Heart right ventricle (tissue), 16 donors: ENCODE data around the gene CRYM. TPM values are rescaled to one million over a fixed set of nuclear protein-coding genes. Genes with fewer than 3 reads are reported as not detected.

ENCODE experiments used
- ATAC-seq, 8 donors: fragments of 200-7000 bp; cut with Tn5 transposase; one replicate each; pipeline ENCODE4 v1.9.1; 2020; ENCODE audit warnings: mild to moderate bottlenecking in 8 of 8, moderate library complexity in 8 of 8, moderate number of reproducible peaks in 1 of 8
- DNase-seq, 2 donors: peaks; one replicate each; pipeline ENCODE4 v3.0.0-alpha.2; 2020
- H3K27ac ChIP-seq, 10 donors: fragments of 200-600 bp; sonication (generic) in 2 of 10; one replicate each; pipeline versions ENCODE4 v1.5.0 to v1.8.0; 2020 to 2022; ENCODE audit warnings: mild to moderate bottlenecking in 3 of 10
- H3K27me3 ChIP-seq, 7 donors: fragments of 200-600 bp; one replicate each; pipeline ENCODE4 v1.8.0; 2021 to 2022; ENCODE audit warnings: mild to moderate bottlenecking in 2 of 7
- H3K36me3 ChIP-seq, 9 donors: fragments of 200-600 bp; sonication (generic) in 1 of 9; one replicate each; pipeline versions ENCODE4 v1.5.0 to v1.8.0; 2020 to 2022; ENCODE audit warnings: mild to moderate bottlenecking in 2 of 9
- H3K4me1 ChIP-seq, 9 donors: fragments of 200-600 bp; sonication (generic) in 1 of 9; one replicate each; pipeline versions ENCODE4 v1.5.0 to v1.8.0; 2020 to 2022; ENCODE audit warnings: mild to moderate bottlenecking in 4 of 9
- H3K4me3 ChIP-seq, 10 donors: fragments of 200-600 bp; sonication (generic) in 2 of 10; one replicate each; pipeline versions ENCODE4 v1.5.0 to v1.8.0; 2020 to 2022; ENCODE audit warnings: mild to moderate bottlenecking in 7 of 10, moderate library complexity in 2 of 10
- H3K9me3 ChIP-seq, 11 donors: fragments of 200-600 bp in 10 of 11; sonication (generic) in 2 of 11; one replicate each; pipeline versions ENCODE4 v1.5.0 to v1.8.0; 2013 to 2022; ENCODE audit warnings: mild to moderate bottlenecking in 2 of 11, control low read depth in 1 of 11, moderate library complexity in 1 of 11
- WGBS, 2 donors: extraction: QIAGEN DNeasy Blood & Tissue Kit; methylation state at CpG; one replicate each; pipeline ENCODE4 v1.1.7; 2013; ENCODE audit warnings: inconsistent platforms in 1 of 2; 5-methylcytosine and 5-hydroxymethylcytosine counted together
- intact Hi-C, 10 donors: fragments of 100-400 bp; cut with DNase I; formaldehyde crosslinking; loops; one replicate each; pipeline versions ENCODE4 v1.11.1 to v1.14.2; 2022
- polyA plus RNA-seq, 2 donors: library from polyadenylated mRNA; stranded (reverse); fragments of 200-250 nt; gene quantifications; one replicate each; pipeline ENCODE4 v1.2.3, GENCODE V29; 2013
- total RNA-seq, 10 donors: library from RNA; stranded (reverse); fragmentation: NEBNext Ultra II Directional in 3 of 10; extraction: Animal tissue kit (Norgen Biotek cat#: 25700) in 3 of 10; gene quantifications; one replicate each; pipeline versions ENCODE4 v1.2.1 to v1.2.4, GENCODE V29; 2021 to 2023
- TF ChIP-seq, protein P1 (sequence below), 9 donors: fragments of 200-600 bp; sonication (generic) in 2 of 9; IDR thresholded peaks; one replicate each; pipeline versions ENCODE4 v1.5.0 to v1.8.0; 2021 to 2022; ENCODE audit warnings: antibody characterized with exemption in 9 of 9, mild to moderate bottlenecking in 5 of 9, moderate library complexity in 1 of 9
- donor health status: Arrhythmogenic right ventricular cardiomyopathy.
- donor health status: ischemic (EF 13 %, LVEDD 7.1; RV severe dilation, severe dysfunction).
- donor health status: healthy with polysubstance abuse.
- donor health status: DM: no; HTN: yes; CAD: no.
- donor health status: DM: no; HTN: no; CAD: no.
- donor health status: ischemic (EF 25% LVEDD 6.9; RV normal size, moderate dysfunction).
- donor health status: ischemic (EF 25% LVEDD 5.7; RV mildly dilated, moderate dysfunction).
- donor health status: healthy.
- donor health status: DM: yes; HTN: yes; CAD: no.
- donor health status: Ischemic cardiomyopathy.
- donor health status: ischemic (EF 35%, LVEDD 5.7; RV mildly dilated, moderate dysfunction).
- donor health status: nonischemic (EF 11% LVEDD 7.7; RV severe dilation, severe dysfunction).
- donor health status: DM: yes; HTN: yes; CAD: no.
- donor health status: PGD.
- donor health status: ischemic (EF 29% LVEDD 5.4; RV normal size, mild dysfunction).
- donor health status: nonischemic (EF 23%, LVEDD 6.1; RV moderate dilation, normal function).

The CRYM gene
- total and polyA plus RNA-seq, 12 donors, result 31.9 to 265 (median 143) TPM

GRCh38 chr16:21272253-21272652 lies 5.8 kb downstream of the CRYM start:
- WGBS, 2 donors, result 67 to 68% methylated on average over 2 of the region's 2 CpGs

GRCh38 chr16:21268236-21268635 lies 9.9 kb downstream of the CRYM start:
- DNase-seq, result no peak
- TF ChIP-seq, protein P1, sequence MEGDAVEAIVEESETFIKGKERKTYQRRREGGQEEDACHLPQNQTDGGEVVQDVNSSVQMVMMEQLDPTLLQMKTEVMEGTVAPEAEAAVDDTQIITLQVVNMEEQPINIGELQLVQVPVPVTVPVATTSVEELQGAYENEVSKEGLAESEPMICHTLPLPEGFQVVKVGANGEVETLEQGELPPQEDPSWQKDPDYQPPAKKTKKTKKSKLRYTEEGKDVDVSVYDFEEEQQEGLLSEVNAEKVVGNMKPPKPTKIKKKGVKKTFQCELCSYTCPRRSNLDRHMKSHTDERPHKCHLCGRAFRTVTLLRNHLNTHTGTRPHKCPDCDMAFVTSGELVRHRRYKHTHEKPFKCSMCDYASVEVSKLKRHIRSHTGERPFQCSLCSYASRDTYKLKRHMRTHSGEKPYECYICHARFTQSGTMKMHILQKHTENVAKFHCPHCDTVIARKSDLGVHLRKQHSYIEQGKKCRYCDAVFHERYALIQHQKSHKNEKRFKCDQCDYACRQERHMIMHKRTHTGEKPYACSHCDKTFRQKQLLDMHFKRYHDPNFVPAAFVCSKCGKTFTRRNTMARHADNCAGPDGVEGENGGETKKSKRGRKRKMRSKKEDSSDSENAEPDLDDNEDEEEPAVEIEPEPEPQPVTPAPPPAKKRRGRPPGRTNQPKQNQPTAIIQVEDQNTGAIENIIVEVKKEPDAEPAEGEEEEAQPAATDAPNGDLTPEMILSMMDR (IDR thresholded peaks at IDR 0.05), result no peak
- Histone ChIP-seq H3K4me1 (peaks cover 11 to 29% (median 20%) of the 10 kb centered on the region in 9 donors), H3K27ac (no peak overlapping the region), H3K4me3 (no peak overlapping the region), H3K36me3 (peaks cover 0 to 25% (median 0%) of the 10 kb centered on the region in 9 donors), H3K27me3 (peaks cover 0 to under 1% (median 0%) of the 10 kb centered on the region in 7 donors), H3K9me3 (no peaks in the 10 kb centered on the region)
- no peak for ATAC-seq
- intact Hi-C loops, result no loop called here
- 91 to 92% methylated on average over 9 of the region's 9 CpGs for WGBS, 2 donors

More at GRCh38 chr16:21272253-21272652, 5.8 kb downstream of the CRYM start:
- H3K9me3 ChIP-seq, result no peaks in the 10 kb centered on the region
- TF ChIP-seq, protein P1 (IDR thresholded peaks at IDR 0.05), result no peak
- intact Hi-C loops, result loop anchor here in 1 of 10 donors (10.0 kb wide), 1 partner anchor 87 kb away; no protein-coding TSS in a partner anchor
- ATAC-seq (no peak), DNase-seq (no peak)
- H3K4me3 ChIP-seq, result no peak overlapping the region
- peaks cover 0 to 42% (median 0%) of the 10 kb centered on the region in 9 donors for H3K36me3 ChIP-seq
- peaks cover 0 to 30% (median 11%) of the 10 kb centered on the region in 7 donors for H3K27me3 ChIP-seq
- no peak overlapping the region for H3K27ac ChIP-seq
- H3K4me1 ChIP-seq, result peaks cover 0 to 12% (median 1%) of the 10 kb centered on the region in 9 donors

GRCh38 chr16:21267298-21267697 lies 10.8 kb downstream of the CRYM start:
- TF ChIP-seq, protein P1 (IDR thresholded peaks at IDR 0.05), result no peak
- no peak overlapping the region for H3K4me3 ChIP-seq
- H3K27ac ChIP-seq, result peak overlapping the region in 5 of 10 donors; percentile 76 to 89 (median 86)
- peaks cover 0 to 25% (median 0%) of the 10 kb centered on the region in 9 donors for H3K36me3 ChIP-seq
- intact Hi-C loops, result no loop called here
- ATAC-seq (no peak), DNase-seq (no peak)
- H3K4me1 ChIP-seq, result peaks cover 11 to 38% (median 22%) of the 10 kb centered on the region in 9 donors
- WGBS, 2 donors, result 87 to 90% methylated on average over 4 of the region's 4 CpGs
- no peaks in the 10 kb centered on the region for H3K9me3 ChIP-seq
- H3K27me3 ChIP-seq, result no peaks in the 10 kb centered on the region

- Histone ChIP-seq H3K4me1 (peaks cover 12 to 53% (median 25%) of the 10 kb centered on the region in 9 donors), H3K9me3 (no peaks in the 10 kb centered on the region), H3K36me3 (peaks cover 0 to 20% (median 0%) of the 10 kb centered on the region in 9 donors), H3K4me3 (no peak overlapping the region), H3K27ac (peak overlapping the region; percentile 50 to 89 (median 79)), H3K27me3 (no peaks in the 10 kb centered on the region)
- WGBS, 2 donors, result 65 to 75% methylated on average over 9 of the region's 9 CpGs
- intact Hi-C loops, result no loop called here
- TF ChIP-seq, protein P1 (IDR thresholded peaks at IDR 0.05), result no peak
- DNase-seq (peak; percentile 27 to 74), ATAC-seq (peak; percentile 74 to 95 (median 90))
Measured at GRCh38 chr16:21265104-21265837, 12.8 kb downstream of the CRYM start.
